ENCODE data around the gene KDM4C. TPM values are rescaled to one million over a fixed set of nuclear protein-coding genes. Genes with fewer than 3 reads are reported as not detected.
A peak's percentile ranks its signal among the peaks of the same experiment; 100 is the strongest.
"Not testable (repeated sequence)": the region's sequence is repeated elsewhere in the genome, so short reads cannot be mapped to it uniquely, and the experiment has no call there.

Gene KDM4C
- polyA plus RNA-seq, 10 donors = 8.6 to 21.4 (median 11.4) TPM

GRCh38 chr9:6930827-6931226 is 173.1 kb downstream of the KDM4C start:
- DNase-seq = peak in 1 of 3 donors; percentile 49

GRCh38 chr9:6931913-6932312 is 174.1 kb downstream of the KDM4C start:
- peak in 1 of 3 donors; percentile 52 for DNase-seq

- no peak for DNase-seq
Measured at GRCh38 chr9:6936103-6936502, 178.3 kb downstream of the KDM4C start.

GRCh38 chr9:6937209-6937608 is 179.4 kb downstream of the KDM4C start:
- no peak for DNase-seq

GRCh38 chr9:6938447-6938846 is 180.7 kb downstream of the KDM4C start:
- peak; percentile 39 to 87 (median 83) for DNase-seq

- no peak for DNase-seq
Measured at GRCh38 chr9:6938873-6939272, 181.1 kb downstream of the KDM4C start.

- no peak for DNase-seq
Measured at GRCh38 chr9:6941501-6941900, 183.7 kb downstream of the KDM4C start.

GRCh38 chr9:6942406-6942805 is 184.6 kb downstream of the KDM4C start:
- DNase-seq = no peak

- no peak for DNase-seq
Measured at GRCh38 chr9:6943293-6943692, 185.5 kb downstream of the KDM4C start.

GRCh38 chr9:6944093-6944551 is 186.3 kb downstream of the KDM4C start:
- peak in 2 of 3 donors; percentile 13 to 45 for DNase-seq

GRCh38 chr9:6944896-6945295 is 187.1 kb downstream of the KDM4C start:
- no peak for DNase-seq

GRCh38 chr9:6945816-6946215 is 188.0 kb downstream of the KDM4C start:
- no peak for DNase-seq

- no peak for DNase-seq
Measured at GRCh38 chr9:6946583-6947166, 188.9 kb downstream of the KDM4C start.

GRCh38 chr9:6948921-6949320 is 191.1 kb downstream of the KDM4C start:
- not testable (repeated sequence) for DNase-seq

GRCh38 chr9:6955251-6955921 is 197.6 kb downstream of the KDM4C start:
- DNase-seq = no peak

- peak in 1 of 3 donors; percentile 25 for DNase-seq
Measured at GRCh38 chr9:6956879-6957278, 199.1 kb downstream of the KDM4C start.

- DNase-seq = no peak
Measured at GRCh38 chr9:6959270-6960000, 201.7 kb downstream of the KDM4C start.

- DNase-seq = no peak
Measured at GRCh38 chr9:6960777-6961176, 203.0 kb downstream of the KDM4C start.

- no peak for DNase-seq
Measured at GRCh38 chr9:6961845-6962522, 204.2 kb downstream of the KDM4C start.

GRCh38 chr9:6965566-6965965 is 207.8 kb downstream of the KDM4C start:
- no peak for DNase-seq

- DNase-seq = no peak
Measured at GRCh38 chr9:6968271-6968670, 210.5 kb downstream of the KDM4C start.

- DNase-seq = no peak
Measured at GRCh38 chr9:6969805-6970204, 212.0 kb downstream of the KDM4C start.

Measured in muscle of back (tissue), 11 donors.